ENCODE measurements around the gene ZNF774. TPM values are rescaled to one million over a fixed set of nuclear protein-coding genes. Genes with fewer than 3 reads are reported as not detected.

ZNF774 gene
- total RNA-seq, 3 donors from 2014 or later = 2.6 to 7.6 (median 4.6) TPM

DNA sequence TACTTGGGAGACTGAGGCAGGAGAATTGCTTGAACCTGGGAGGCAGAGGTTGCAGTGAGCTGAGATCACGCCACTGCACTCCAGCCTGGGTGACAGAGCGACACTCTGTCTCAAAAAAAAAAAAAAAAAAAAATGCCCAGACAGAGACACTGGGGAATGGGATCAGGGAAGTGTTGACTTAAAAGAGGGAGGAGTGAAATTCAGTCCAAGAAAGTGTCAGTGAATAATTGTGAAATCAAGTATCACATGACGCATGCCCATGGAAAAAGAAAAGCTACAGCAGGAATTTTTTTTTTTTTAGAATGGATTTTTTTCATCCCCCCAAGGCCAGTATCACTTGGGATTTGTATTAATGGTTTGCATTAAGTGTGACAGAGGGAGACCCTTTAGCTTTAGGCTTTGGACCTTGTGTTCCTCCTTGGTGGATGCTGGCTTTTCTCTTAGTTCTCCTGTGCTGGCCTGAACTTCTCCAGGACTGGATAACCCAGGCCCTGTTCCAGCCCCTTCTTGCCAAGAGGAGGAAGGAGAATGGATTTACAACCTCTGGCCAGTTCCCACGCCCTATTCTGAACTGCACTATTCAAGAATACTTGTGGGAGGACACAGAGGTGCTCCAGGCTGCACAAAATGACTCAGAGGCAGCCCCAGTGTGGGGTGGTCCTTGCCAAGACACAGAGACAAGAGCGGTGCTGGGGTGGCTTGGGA is 36.7 kb upstream of the ZNF774 start:
- Histone ChIP-seq H3K9me3 (no peaks in the 10 kb centered on the region), H3K27me3 (no peaks in the 10 kb centered on the region), H3K4me3 (peak overlapping the region in 1 of 3 donors; percentile 16), H3K36me3 (no peaks in the 10 kb centered on the region), H3K4me1 (no peaks in the 10 kb centered on the region), H3K27ac (peak overlapping the region; percentile 86 to 90)
- intact Hi-C loops (cut with DNase I; ENCODE audit: low total_unique reads) = no loop called here
- DNase-seq (ENCODE audit: low spot score in 2 of 2) = peak in 1 of 2 donors; percentile 77
- TF ChIP-seq POLR2AphosphoS5 (IDR thresholded peaks at IDR 0.05) = peak in 2 of 3 donors; percentile 12 to 81
- no peak for TF ChIP-seq POLR2A (IDR thresholded peaks at IDR 0.05)

DNA sequence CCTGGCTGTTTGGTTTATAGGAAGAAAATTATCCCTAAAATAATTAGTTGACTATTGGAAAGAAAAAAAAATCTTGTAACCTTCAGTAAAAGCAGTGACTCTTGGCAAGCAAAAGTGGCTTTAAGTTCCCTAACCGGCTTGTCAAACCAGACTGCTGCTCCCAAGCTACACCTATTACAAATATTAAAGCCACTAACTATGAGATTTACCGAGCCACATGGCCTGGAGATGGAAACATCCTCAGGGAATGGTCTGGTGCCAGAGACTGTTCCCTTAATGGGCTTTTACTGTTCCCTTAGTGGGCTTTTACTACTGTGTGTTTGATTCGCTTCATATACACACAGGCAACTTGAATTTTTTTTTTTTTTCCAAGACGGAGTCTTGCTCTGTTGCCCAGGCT is 35.9 kb upstream of the ZNF774 start:
- TF ChIP-seq POLR2AphosphoS5 (IDR thresholded peaks at IDR 0.05) (no peak), POLR2A (IDR thresholded peaks at IDR 0.05) (no peak)
- TF ChIP-seq, protein P1, sequence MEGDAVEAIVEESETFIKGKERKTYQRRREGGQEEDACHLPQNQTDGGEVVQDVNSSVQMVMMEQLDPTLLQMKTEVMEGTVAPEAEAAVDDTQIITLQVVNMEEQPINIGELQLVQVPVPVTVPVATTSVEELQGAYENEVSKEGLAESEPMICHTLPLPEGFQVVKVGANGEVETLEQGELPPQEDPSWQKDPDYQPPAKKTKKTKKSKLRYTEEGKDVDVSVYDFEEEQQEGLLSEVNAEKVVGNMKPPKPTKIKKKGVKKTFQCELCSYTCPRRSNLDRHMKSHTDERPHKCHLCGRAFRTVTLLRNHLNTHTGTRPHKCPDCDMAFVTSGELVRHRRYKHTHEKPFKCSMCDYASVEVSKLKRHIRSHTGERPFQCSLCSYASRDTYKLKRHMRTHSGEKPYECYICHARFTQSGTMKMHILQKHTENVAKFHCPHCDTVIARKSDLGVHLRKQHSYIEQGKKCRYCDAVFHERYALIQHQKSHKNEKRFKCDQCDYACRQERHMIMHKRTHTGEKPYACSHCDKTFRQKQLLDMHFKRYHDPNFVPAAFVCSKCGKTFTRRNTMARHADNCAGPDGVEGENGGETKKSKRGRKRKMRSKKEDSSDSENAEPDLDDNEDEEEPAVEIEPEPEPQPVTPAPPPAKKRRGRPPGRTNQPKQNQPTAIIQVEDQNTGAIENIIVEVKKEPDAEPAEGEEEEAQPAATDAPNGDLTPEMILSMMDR (IDR thresholded peaks at IDR 0.05) = no peak
- Histone ChIP-seq H3K27me3 (no peaks in the 10 kb centered on the region), H3K36me3 (no peaks in the 10 kb centered on the region), H3K27ac (peak overlapping the region; percentile 86 to 90), H3K9me3 (no peaks in the 10 kb centered on the region), H3K4me3 (no peak overlapping the region), H3K4me1 (no peaks in the 10 kb centered on the region)
- DNase-seq (ENCODE audit: low spot score in 2 of 2) = peak in 1 of 2 donors; percentile 69
- intact Hi-C loops (cut with DNase I; ENCODE audit: low total_unique reads) = no loop called here

DNA sequence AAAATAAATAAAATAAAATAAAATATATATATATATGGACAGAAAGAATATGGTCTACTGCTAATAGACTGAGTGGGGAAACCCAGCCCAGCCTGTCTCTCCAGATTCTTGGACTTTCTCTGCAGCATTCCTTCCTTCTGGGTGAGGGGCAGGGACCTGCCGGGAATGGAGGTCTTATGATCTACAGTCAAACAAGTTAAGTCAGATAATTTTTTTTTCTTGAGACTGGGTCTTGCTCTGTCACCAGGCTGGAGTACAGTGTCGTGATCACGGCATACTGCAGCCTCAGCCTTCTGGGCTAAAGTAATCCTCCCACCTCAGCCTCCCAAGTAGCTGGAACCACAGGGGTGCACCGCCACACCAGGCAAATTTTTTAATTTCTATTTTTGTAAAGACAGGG is 33.5 kb upstream of the ZNF774 start:
- no peak overlapping the region for H3K27ac ChIP-seq
- H3K4me1 ChIP-seq = no peaks in the 10 kb centered on the region
- no peak for DNase-seq (ENCODE audit: low spot score in 2 of 2)
- H3K9me3 ChIP-seq = no peaks in the 10 kb centered on the region
- no peaks in the 10 kb centered on the region for H3K27me3 ChIP-seq
- intact Hi-C loops (cut with DNase I; ENCODE audit: low total_unique reads) = no loop called here
- H3K4me3 ChIP-seq = no peak overlapping the region
- TF ChIP-seq POLR2A (IDR thresholded peaks at IDR 0.05) (no peak), POLR2AphosphoS5 (IDR thresholded peaks at IDR 0.05) (no peak)
- TF ChIP-seq, protein P1 (IDR thresholded peaks at IDR 0.05) = no peak
- no peaks in the 10 kb centered on the region for H3K36me3 ChIP-seq

DNA sequence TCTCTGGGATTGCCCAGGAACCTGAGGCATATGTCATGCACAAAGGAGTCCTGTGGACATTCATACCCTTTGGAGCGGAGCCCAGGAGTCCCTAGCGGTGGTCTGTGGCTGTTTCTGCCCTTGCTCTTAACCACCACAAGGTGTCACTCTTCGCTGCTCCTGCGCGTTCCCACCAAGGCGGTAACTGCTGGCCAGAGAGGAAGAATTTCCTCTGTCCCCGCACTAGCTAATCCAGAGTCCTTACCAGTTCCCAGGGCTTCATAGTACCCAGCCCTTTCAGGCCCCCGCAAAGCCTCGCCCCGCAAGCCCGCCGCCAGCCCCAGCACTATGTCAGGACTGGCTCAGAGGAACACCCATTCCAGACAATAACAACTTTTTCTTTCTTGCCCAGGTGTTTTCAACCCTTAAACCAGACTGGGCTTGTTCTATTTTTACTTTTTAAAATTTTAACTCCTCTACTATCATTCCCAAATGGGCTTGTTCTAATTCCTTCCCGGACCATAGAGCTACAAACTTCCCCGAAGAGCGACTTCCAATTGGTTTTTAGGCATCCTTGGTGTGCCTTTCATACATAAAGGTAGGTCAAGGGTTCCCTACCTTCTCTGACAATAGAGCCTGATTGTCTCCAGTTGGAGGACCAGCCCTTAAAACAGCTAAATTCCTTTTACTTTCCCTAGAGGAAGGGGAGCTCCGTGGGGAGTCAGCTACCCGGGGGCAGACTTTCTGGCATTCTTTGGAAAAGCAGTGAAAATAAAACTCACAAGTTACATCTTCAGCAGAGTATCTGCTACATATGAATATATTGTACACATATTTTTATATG is 31.8 kb upstream of the ZNF774 start:
- peak overlapping the region; percentile 70 to 80 for H3K27ac ChIP-seq
- no peaks in the 10 kb centered on the region for H3K27me3 ChIP-seq
- peak; percentile 81 to 82 for DNase-seq (ENCODE audit: low spot score in 2 of 2)
- H3K4me3 ChIP-seq = peak overlapping the region in 2 of 3 donors; percentile 21 to 43
- no peaks in the 10 kb centered on the region for H3K36me3 ChIP-seq
- no peaks in the 10 kb centered on the region for H3K4me1 ChIP-seq
- TF ChIP-seq POLR2A (IDR thresholded peaks at IDR 0.05) (no peak), POLR2AphosphoS5 (IDR thresholded peaks at IDR 0.05) (peak; percentile 12 to 67 (median 49))
- TF ChIP-seq, protein P1 (IDR thresholded peaks at IDR 0.05) = peak; percentile 92 to 100 (median 99)
- H3K9me3 ChIP-seq = no peaks in the 10 kb centered on the region
- intact Hi-C loops (cut with DNase I; ENCODE audit: low total_unique reads) = no loop called here

DNA sequence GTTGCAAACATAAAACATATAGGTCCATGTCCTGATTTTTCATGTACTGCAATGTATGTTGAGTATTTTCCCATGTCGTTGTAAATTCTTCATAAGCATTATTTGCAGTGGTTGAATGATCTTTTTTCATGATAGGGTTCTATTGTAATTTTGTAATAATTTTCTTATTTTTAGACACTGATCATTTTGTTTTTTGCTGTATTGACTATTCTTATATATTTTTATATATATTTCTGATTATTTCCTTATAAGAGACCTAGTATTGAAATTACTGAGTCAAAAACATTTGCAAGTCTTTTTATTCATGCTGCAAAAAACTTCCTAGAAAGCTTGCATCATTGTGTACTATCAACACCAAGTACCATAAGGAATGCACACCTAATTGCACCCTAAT is 31.2 kb upstream of the ZNF774 start:
- Histone ChIP-seq H3K4me3 (no peak overlapping the region), H3K9me3 (no peaks in the 10 kb centered on the region), H3K36me3 (no peaks in the 10 kb centered on the region), H3K4me1 (no peaks in the 10 kb centered on the region), H3K27me3 (no peaks in the 10 kb centered on the region), H3K27ac (no peak overlapping the region)
- no peak for DNase-seq (ENCODE audit: low spot score in 2 of 2)
- TF ChIP-seq POLR2A (IDR thresholded peaks at IDR 0.05) (no peak), POLR2AphosphoS5 (IDR thresholded peaks at IDR 0.05) (no peak)
- TF ChIP-seq, protein P1 (IDR thresholded peaks at IDR 0.05) = no peak
- intact Hi-C loops (cut with DNase I; ENCODE audit: low total_unique reads) = no loop called here

Measured in breast epithelium (tissue), 4 donors.